DOHH2 (cell line): ENCODE data around the gene CALN1.

Source experiments
- H3F3A ChIP-seq: fragments of 200-600 bp; sonication (generic), shearing (Covaris generic); 2 replicates; pipeline ENCODE4 v1.6.0; 2016; ENCODE audit warnings: antibody characterized with exemption, mild to moderate bottlenecking; ENCODE audit not compliant: control insufficient read depth, insufficient read depth
- H3K27ac ChIP-seq: fragments of 200-600 bp; sonication (generic); 2 replicates; pipeline ENCODE4 v1.5.1; 2014; ENCODE audit warnings: low read depth, mild to moderate bottlenecking, low read length, moderate library complexity
- H3K27me3 ChIP-seq: fragments of 200-600 bp; sonication (generic); 2 replicates; pipeline ENCODE4 v1.6.1; 2014; ENCODE audit warnings: mild to moderate bottlenecking, low read length, mixed read lengths; ENCODE audit not compliant: control insufficient read depth
- H3K36me3 ChIP-seq: fragments of 200-600 bp; sonication (generic); 2 replicates; pipeline ENCODE4 v1.6.1; 2014; ENCODE audit warnings: mild to moderate bottlenecking, low read length, moderate library complexity, mixed read lengths; ENCODE audit not compliant: control insufficient read depth
- H3K4me1 ChIP-seq: fragments of 200-600 bp; sonication (generic); 2 replicates; pipeline ENCODE4 v1.6.1; 2014; ENCODE audit warnings: mild to moderate bottlenecking, low read length, mixed read lengths; ENCODE audit not compliant: control insufficient read depth
- H3K4me2 ChIP-seq: fragments of 200-600 bp; sonication (generic); 2 replicates; pipeline ENCODE4 v1.6.0; 2014; ENCODE audit warnings: mild to moderate bottlenecking, low read length, moderate library complexity
- H3K4me3 ChIP-seq: fragments of 200-600 bp; sonication (generic); 2 replicates; pipeline ENCODE4 v1.5.1; 2014; ENCODE audit warnings: mild to moderate bottlenecking, low read length, mixed read lengths
- H3K79me2 ChIP-seq: fragments of 200-600 bp; sonication (generic); 2 replicates; pipeline ENCODE4 v1.6.1; 2014; ENCODE audit warnings: mild to moderate bottlenecking, low read length, mixed read lengths; ENCODE audit not compliant: control insufficient read depth
- H3K9me2 ChIP-seq: fragments of 200-600 bp; sonication (generic); replicated peaks from 2 replicates; pipeline ENCODE4 v1.6.1; 2014; ENCODE audit warnings: mild to moderate bottlenecking, low read length, mixed read lengths; ENCODE audit not compliant: control insufficient read depth
- H3K9me3 ChIP-seq: fragments of 200-600 bp; sonication (generic); 2 replicates; pipeline ENCODE4 v1.6.1; 2014; ENCODE audit warnings: antibody characterized with exemption, low read length, mixed read lengths; ENCODE audit not compliant: control insufficient read depth, insufficient read depth
- H4K20me1 ChIP-seq: fragments of 200-600 bp; sonication (generic); 2 replicates; pipeline ENCODE4 v1.6.0; 2014; ENCODE audit warnings: low read depth, mild to moderate bottlenecking, antibody characterized with exemption, low read length, moderate library complexity; ENCODE audit not compliant: control insufficient read depth, insufficient read depth
- CTCF ChIP-seq: fragments of 200-600 bp; sonication (generic); IDR thresholded peaks from one replicate; pipeline ENCODE4 v1.5.1; 2014; ENCODE audit warnings: antibody characterized with exemption, mild to moderate bottlenecking, low read depth, low read length; ENCODE audit not compliant: poor library complexity, severe bottlenecking
- EZH2phosphoT487 ChIP-seq: fragments of 200-600 bp; sonication (generic); IDR thresholded peaks from 2 replicates; pipeline ENCODE4 v1.6.1; 2017; ENCODE audit warnings: borderline replicate concordance, mild to moderate bottlenecking, antibody characterized with exemption, low read length, moderate library complexity, mixed read lengths

Gene CALN1

GRCh38 chr7:72038022-72038732 lies 374.0 kb downstream of the CALN1 start:
- no peak overlapping the region for H3K27ac ChIP-seq
- H3K4me2 ChIP-seq = no peak overlapping the region
- H3K27me3 ChIP-seq = no peaks in the 10 kb centered on the region
- no peaks in the 10 kb centered on the region for H3K4me1 ChIP-seq
- peaks cover 4% of the 10 kb centered on the region; the same call in 1 of the 2 replicates for H3K9me3 ChIP-seq
- no peaks in the 10 kb centered on the region for H3K79me2 ChIP-seq
- H3K9me2 ChIP-seq = no peaks in the 10 kb centered on the region
- no peaks in the 10 kb centered on the region for H3F3A ChIP-seq
- H3K36me3 ChIP-seq = no peaks in the 10 kb centered on the region
- H4K20me1 ChIP-seq = no peaks in the 10 kb centered on the region
- no peak for TF ChIP-seq CTCF
- TF ChIP-seq EZH2phosphoT487 = no peak
- no peak overlapping the region for H3K4me3 ChIP-seq

GRCh38 chr7:72037516-72037915 lies 374.6 kb downstream of the CALN1 start:
- Histone ChIP-seq H3K27ac (no peak overlapping the region), H3K79me2 (no peaks in the 10 kb centered on the region), H3K4me3 (no peak overlapping the region), H3F3A (no peaks in the 10 kb centered on the region), H3K4me2 (no peak overlapping the region), H3K9me3 (peaks cover 4% of the 10 kb centered on the region; the same call in 1 of the 2 replicates), H3K36me3 (no peaks in the 10 kb centered on the region), H3K27me3 (no peaks in the 10 kb centered on the region), H3K9me2 (no peaks in the 10 kb centered on the region), H3K4me1 (no peaks in the 10 kb centered on the region), H4K20me1 (no peaks in the 10 kb centered on the region)
- TF ChIP-seq CTCF = no peak

GRCh38 chr7:72035266-72035665 lies 376.9 kb downstream of the CALN1 start:
- H3F3A ChIP-seq = no peaks in the 10 kb centered on the region
- no peak for TF ChIP-seq EZH2phosphoT487
- TF ChIP-seq CTCF = no peak

More at GRCh38 chr7:72035266-72035665, 376.9 kb downstream of the CALN1 start:
- no peaks in the 10 kb centered on the region for H3K36me3 ChIP-seq
- H3K4me3 ChIP-seq = no peak overlapping the region
- no peak overlapping the region for H3K27ac ChIP-seq
- H3K9me3 ChIP-seq = no peaks in the 10 kb centered on the region
- no peaks in the 10 kb centered on the region for H3K27me3 ChIP-seq
- no peak overlapping the region for H3K4me2 ChIP-seq
- no peaks in the 10 kb centered on the region for H3K79me2 ChIP-seq
- H3K9me2 ChIP-seq = no peaks in the 10 kb centered on the region
- no peaks in the 10 kb centered on the region for H4K20me1 ChIP-seq
- no peaks in the 10 kb centered on the region for H3K4me1 ChIP-seq
